ENCODE measurements around the gene RPL10A. TPM values are rescaled to one million over a fixed set of nuclear protein-coding genes. Genes with fewer than 3 reads are reported as not detected.

Gene RPL10A
- total and polyA plus RNA-seq, 2 of the 13 experiments (the other 11 are each of a cell fraction or from before 2014, with no cell fraction given): 1,854 to 2,726 TPM

DNA sequence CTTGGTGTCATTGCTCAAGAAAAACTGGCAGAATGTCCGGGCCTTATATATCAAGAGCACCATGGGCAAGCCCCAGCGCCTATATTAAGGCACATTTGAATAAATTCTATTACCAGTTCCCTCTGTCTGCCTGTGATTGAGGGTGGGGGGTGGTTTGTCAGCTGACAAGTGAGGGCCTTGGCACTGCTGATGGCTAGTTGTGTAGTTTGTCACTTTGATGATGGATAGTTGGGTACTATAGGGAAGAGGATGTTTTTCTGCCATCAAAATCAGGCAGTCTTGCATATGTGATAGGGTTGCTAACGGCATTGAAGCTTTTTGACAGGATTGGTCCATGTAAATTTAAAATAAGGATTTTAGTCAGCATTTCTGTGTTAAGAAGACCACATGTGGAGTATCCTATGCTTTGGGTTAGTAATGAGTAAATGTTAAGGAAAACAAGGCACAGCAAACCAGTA, 2.5 kb downstream of the RPL10A start:
- ChIA-PET POLR2A (interaction anchor here (0.6 to 9.7 kb wide), 8 partner anchors 10 to 212 kb away, joined by 3 to 88 read pairs (median 4); partner anchors contain the start of genes PPARD, TEAD3 and ZNF76), CTCF (ENCODE audit: low intra/inter-chr PET ratio, low total read pairs) (no interaction called here)
- H2AFZ ChIP-seq (ENCODE audit: low read length): no peak overlapping the region
- H3K79me2 ChIP-seq (ENCODE audit: insufficient read depth, low read length): peaks cover 30% of the 10 kb centered on the region
- no TSS peak for BruUV-seq (replicated peaks)
- intact Hi-C loops (cut with micrococcal nuclease; ENCODE audit: unreplicated experiment): no loop called here
- H3K4me1 ChIP-seq (ENCODE audit: insufficient read depth, low read length): peaks cover 49% of the 10 kb centered on the region
- H3K27me3 ChIP-seq (ENCODE audit: control insufficient read depth in 1 of 2, insufficient read depth in 2 of 2, low read length in 2 of 2): no peaks in the 10 kb centered on the region; a peak in 1 of 5 replicates
- no peaks in the 10 kb centered on the region for H3K9me3 ChIP-seq (ENCODE audit: low read length)
- no peak for DNase-seq (ENCODE audit: low spot score)
- H3K4me2 ChIP-seq (ENCODE audit: low read depth, low read length): peak overlapping the region; percentile 99
- no peak for FAIRE-seq
- no peak overlapping the region; the same call in 1 of the 2 replicates for H3K9ac ChIP-seq (ENCODE audit: insufficient read depth, low read depth, low read length)
- WGBS (ENCODE audit: low lambda C conversion rate): 89% methylated on average over 3 of the region's 3 CpGs
- no peak for ATAC-seq
- H3K36me3 ChIP-seq (replicated peaks in 1 of 2; ENCODE audit: control insufficient read depth in 1 of 2, insufficient read depth in 2 of 2, low read length in 2 of 2): peaks cover 4 to 36% of the 10 kb centered on the region in 2 experiments
- in situ Hi-C loops (cut with HindIII; ENCODE audit: extremely low pct_ligation_motif_present, low pct_unique_long_range_greater_than_20kb): no loop called here
- peaks cover 51% of the 10 kb centered on the region for H4K20me1 ChIP-seq (ENCODE audit: insufficient read depth, low read length)
- peak overlapping the region in 1 of 3 experiments; percentile 98; a peak in 1 of 6 replicates for H3K4me3 ChIP-seq (replicated peaks in 1 of 3; ENCODE audit: insufficient read depth in 1 of 3, low read depth in 2 of 3, low read length in 3 of 3)
- H3K27ac ChIP-seq (ENCODE audit: extremely low read length, insufficient read depth, low read length): peak overlapping the region; percentile 12
- TF ChIP-seq ZNF878 (CRISPR knock-in tag; IDR thresholded peaks at IDR 0.05) (0 out of 2 replicates have a peak, but pooled peaks have one; percentile 1), MBD4 (IDR thresholded peaks at IDR 0.05; ENCODE audit: borderline replicate concordance, low read length) (0 out of 2 replicates have a peak, but pooled peaks have one; percentile 33), KLF16 (CRISPR knock-in tag; IDR thresholded peaks at IDR 0.05) (0 out of 4 replicates have a peak, but pooled peaks of 1 of the 2 experiments have one; percentile 4), PHF21A (CRISPR knock-in tag; IDR thresholded peaks at IDR 0.05) (0 out of 2 replicates have a peak, but pooled peaks have one; percentile 18), HNRNPK (IDR thresholded peaks at IDR 0.05; ENCODE audit: low read depth, low read length, poor library complexity, severe bottlenecking) (no peak), POLR2AphosphoS2 (IDR thresholded peaks at IDR 0.05; ENCODE audit: low read depth, low read length) (0 out of 2 replicates have a peak, but pooled peaks have one; percentile 24), RORA (CRISPR knock-in tag; IDR thresholded peaks at IDR 0.05) (no peak), RBM22 (optimal IDR thresholded peaks at IDR 0.05; ENCODE audit: low read length) (peak; percentile 77), RBFOX2 (IDR thresholded peaks at IDR 0.05; ENCODE audit: low read depth, low read length) (peak; percentile 83; the same call in 1 of the 2 replicates), HCFC1 (IDR thresholded peaks at IDR 0.05; ENCODE audit: low read depth, low read length) (no peak), ZNF10 (CRISPR knock-in tag; IDR thresholded peaks at IDR 0.05; ENCODE audit: borderline replicate concordance, low read depth) (no peak), ELF1 (CRISPR knock-in tag; IDR thresholded peaks at IDR 0.05) (no peak), ZNF382 (CRISPR knock-in tag; IDR thresholded peaks at IDR 0.05; ENCODE audit: borderline replicate concordance) (no peak), NFIC (IDR thresholded peaks at IDR 0.05; ENCODE audit: low read length) (peak; percentile 33; the same call in 1 of the 2 replicates), ZNF564 (CRISPR knock-in tag; IDR thresholded peaks at IDR 0.05) (no peak), NFIB (CRISPR knock-in tag; IDR thresholded peaks at IDR 0.05; ENCODE audit: borderline replicate concordance) (no peak), ZNF776 (CRISPR knock-in tag; IDR thresholded peaks at IDR 0.05) (no peak)
- TF ChIP-seq, protein P1, sequence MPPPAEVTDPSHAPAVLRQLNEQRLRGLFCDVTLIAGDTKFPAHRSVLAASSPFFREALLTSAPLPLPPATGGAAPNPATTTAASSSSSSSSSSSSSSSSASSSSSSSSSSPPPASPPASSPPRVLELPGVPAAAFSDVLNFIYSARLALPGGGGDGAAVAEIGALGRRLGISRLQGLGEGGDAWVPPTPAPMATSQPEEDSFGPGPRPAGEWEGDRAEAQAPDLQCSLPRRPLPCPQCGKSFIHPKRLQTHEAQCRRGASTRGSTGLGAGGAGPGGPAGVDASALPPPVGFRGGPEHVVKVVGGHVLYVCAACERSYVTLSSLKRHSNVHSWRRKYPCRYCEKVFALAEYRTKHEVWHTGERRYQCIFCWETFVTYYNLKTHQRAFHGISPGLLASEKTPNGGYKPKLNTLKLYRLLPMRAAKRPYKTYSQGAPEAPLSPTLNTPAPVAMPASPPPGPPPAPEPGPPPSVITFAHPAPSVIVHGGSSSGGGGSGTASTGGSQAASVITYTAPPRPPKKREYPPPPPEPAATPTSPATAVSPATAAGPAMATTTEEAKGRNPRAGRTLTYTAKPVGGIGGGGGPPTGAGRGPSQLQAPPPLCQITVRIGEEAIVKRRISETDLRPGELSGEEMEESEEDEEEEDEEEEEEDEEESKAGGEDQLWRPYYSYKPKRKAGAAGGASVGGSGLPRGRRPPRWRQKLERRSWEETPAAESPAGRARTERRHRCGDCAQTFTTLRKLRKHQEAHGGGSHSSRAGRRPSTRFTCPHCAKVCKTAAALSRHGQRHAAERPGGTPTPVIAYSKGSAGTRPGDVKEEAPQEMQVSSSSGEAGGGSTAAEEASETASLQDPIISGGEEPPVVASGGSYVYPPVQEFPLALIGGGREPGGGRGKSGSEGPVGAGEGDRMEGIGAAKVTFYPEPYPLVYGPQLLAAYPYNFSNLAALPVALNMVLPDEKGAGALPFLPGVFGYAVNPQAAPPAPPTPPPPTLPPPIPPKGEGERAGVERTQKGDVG (CRISPR knock-in tag; IDR thresholded peaks at IDR 0.05; ENCODE audit: borderline replicate concordance): no peak
- TF ChIP-seq, protein P2, sequence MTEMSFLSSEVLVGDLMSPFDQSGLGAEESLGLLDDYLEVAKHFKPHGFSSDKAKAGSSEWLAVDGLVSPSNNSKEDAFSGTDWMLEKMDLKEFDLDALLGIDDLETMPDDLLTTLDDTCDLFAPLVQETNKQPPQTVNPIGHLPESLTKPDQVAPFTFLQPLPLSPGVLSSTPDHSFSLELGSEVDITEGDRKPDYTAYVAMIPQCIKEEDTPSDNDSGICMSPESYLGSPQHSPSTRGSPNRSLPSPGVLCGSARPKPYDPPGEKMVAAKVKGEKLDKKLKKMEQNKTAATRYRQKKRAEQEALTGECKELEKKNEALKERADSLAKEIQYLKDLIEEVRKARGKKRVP (CRISPR knock-in tag; IDR thresholded peaks at IDR 0.05): peak in 1 of 2 experiments; percentile 41; a peak in 1 of 4 replicates
- TF ChIP-seq, protein P3, sequence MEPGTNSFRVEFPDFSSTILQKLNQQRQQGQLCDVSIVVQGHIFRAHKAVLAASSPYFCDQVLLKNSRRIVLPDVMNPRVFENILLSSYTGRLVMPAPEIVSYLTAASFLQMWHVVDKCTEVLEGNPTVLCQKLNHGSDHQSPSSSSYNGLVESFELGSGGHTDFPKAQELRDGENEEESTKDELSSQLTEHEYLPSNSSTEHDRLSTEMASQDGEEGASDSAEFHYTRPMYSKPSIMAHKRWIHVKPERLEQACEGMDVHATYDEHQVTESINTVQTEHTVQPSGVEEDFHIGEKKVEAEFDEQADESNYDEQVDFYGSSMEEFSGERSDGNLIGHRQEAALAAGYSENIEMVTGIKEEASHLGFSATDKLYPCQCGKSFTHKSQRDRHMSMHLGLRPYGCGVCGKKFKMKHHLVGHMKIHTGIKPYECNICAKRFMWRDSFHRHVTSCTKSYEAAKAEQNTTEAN (CRISPR knock-in tag; conservative IDR thresholded peaks at IDR 0.05): no peak
